ENCODE data around the gene DOCK1. TPM values are rescaled to one million over a fixed set of nuclear protein-coding genes. Genes with fewer than 3 reads are reported as not detected.

DOCK1 gene
- total RNA-seq, 1 experiment from 2014 or later, result 82.2 TPM

- Histone ChIP-seq H3K4me3 (ENCODE audit: low read depth, low read length) (no peak overlapping the region), H3K27me3 (replicated peaks; ENCODE audit: control insufficient read depth, insufficient read depth, low read length) (no peaks in the 10 kb centered on the region), H3K9me3 (no peaks in the 10 kb centered on the region), H3K4me1 (no peaks in the 10 kb centered on the region), H3K36me3 (ENCODE audit: control insufficient read depth, insufficient read depth, low read length) (peaks cover 2% of the 10 kb centered on the region; the same call in 1 of the 2 replicates)
- no peaks in the 10 kb centered on the region for H3K4me1 Mint-ChIP-seq (ENCODE audit: low read depth, unreplicated experiment)
- no peaks in the 10 kb centered on the region for H3K27me3 Mint-ChIP-seq (ENCODE audit: insufficient read depth, unreplicated experiment)
- H3K36me3 Mint-ChIP-seq (ENCODE audit: insufficient read depth, unreplicated experiment), result peaks cover 7% of the 10 kb centered on the region
- ChIA-PET CTCF (no interaction called here), POLR2A (no interaction called here)
- no peak overlapping the region for H3K27ac Mint-ChIP-seq (ENCODE audit: unreplicated experiment)
- BruUV-seq (replicated peaks), result no TSS peak
- no peak for DNase-seq
- intact Hi-C loops (cut with micrococcal nuclease; ENCODE audit: unreplicated experiment), result no loop called here
- no peak overlapping the region for H3K4me3 Mint-ChIP-seq (ENCODE audit: unreplicated experiment)
- H3K9me3 Mint-ChIP-seq (ENCODE audit: unreplicated experiment), result no peaks in the 10 kb centered on the region
- TF ChIP-seq CTCF (IDR thresholded peaks at IDR 0.05; ENCODE audit: insufficient read depth in 1 of 2, low read depth in 1 of 2, low read length in 1 of 2, severe bottlenecking in 1 of 2, unreplicated experiment in 1 of 2), result no peak
Observed at GRCh38 chr10:127250031-127250430, 344.8 kb downstream of the DOCK1 start.

GRCh38 chr10:127252818-127253217 lies 347.6 kb downstream of the DOCK1 start:
- no peak for TF ChIP-seq CTCF (IDR thresholded peaks at IDR 0.05; ENCODE audit: insufficient read depth in 1 of 2, low read depth in 1 of 2, low read length in 1 of 2, severe bottlenecking in 1 of 2, unreplicated experiment in 1 of 2)
- Histone ChIP-seq H3K4me1 (no peaks in the 10 kb centered on the region), H3K36me3 (ENCODE audit: control insufficient read depth, insufficient read depth, low read length) (peaks cover 2% of the 10 kb centered on the region; the same call in 1 of the 2 replicates), H3K4me3 (ENCODE audit: low read depth, low read length) (no peak overlapping the region), H3K27me3 (replicated peaks; ENCODE audit: control insufficient read depth, insufficient read depth, low read length) (no peaks in the 10 kb centered on the region), H3K9me3 (no peaks in the 10 kb centered on the region)
- H3K27me3 Mint-ChIP-seq (ENCODE audit: insufficient read depth, unreplicated experiment), result no peaks in the 10 kb centered on the region
- ChIA-PET CTCF (no interaction called here), POLR2A (no interaction called here)
- H3K27ac Mint-ChIP-seq (ENCODE audit: unreplicated experiment), result no peak overlapping the region
- no peaks in the 10 kb centered on the region for H3K9me3 Mint-ChIP-seq (ENCODE audit: unreplicated experiment)
- H3K36me3 Mint-ChIP-seq (ENCODE audit: insufficient read depth, unreplicated experiment), result peaks cover 4% of the 10 kb centered on the region
- BruUV-seq (replicated peaks), result no TSS peak
- intact Hi-C loops (cut with micrococcal nuclease; ENCODE audit: unreplicated experiment), result no loop called here
- no peak for DNase-seq
- no peaks in the 10 kb centered on the region for H3K4me1 Mint-ChIP-seq (ENCODE audit: low read depth, unreplicated experiment)
- H3K4me3 Mint-ChIP-seq (ENCODE audit: unreplicated experiment), result no peak overlapping the region

GRCh38 chr10:127254276-127254675 lies 349.0 kb downstream of the DOCK1 start:
- Histone ChIP-seq H3K4me3 (ENCODE audit: low read depth, low read length) (no peak overlapping the region), H3K27me3 (replicated peaks; ENCODE audit: control insufficient read depth, insufficient read depth, low read length) (no peaks in the 10 kb centered on the region), H3K36me3 (ENCODE audit: control insufficient read depth, insufficient read depth, low read length) (no peaks in the 10 kb centered on the region), H3K4me1 (no peaks in the 10 kb centered on the region), H3K9me3 (no peaks in the 10 kb centered on the region)
- H3K4me1 Mint-ChIP-seq (ENCODE audit: low read depth, unreplicated experiment), result no peaks in the 10 kb centered on the region
- H3K27me3 Mint-ChIP-seq (ENCODE audit: insufficient read depth, unreplicated experiment), result no peaks in the 10 kb centered on the region
- no peak for DNase-seq
- intact Hi-C loops (cut with micrococcal nuclease; ENCODE audit: unreplicated experiment), result no loop called here
- TF ChIP-seq CTCF (IDR thresholded peaks at IDR 0.05; ENCODE audit: insufficient read depth in 1 of 2, low read depth in 1 of 2, low read length in 1 of 2, severe bottlenecking in 1 of 2, unreplicated experiment in 1 of 2), result no peak
- peaks cover 11% of the 10 kb centered on the region for H3K36me3 Mint-ChIP-seq (ENCODE audit: insufficient read depth, unreplicated experiment)
- H3K4me3 Mint-ChIP-seq (ENCODE audit: unreplicated experiment), result no peak overlapping the region
- POLR2A ChIA-PET, result no interaction called here
- CTCF ChIA-PET, result interaction anchor here (1.1 kb wide), 1 partner anchor 11 kb away, joined by 3 read pairs; no protein-coding TSS in a partner anchor
- no peaks in the 10 kb centered on the region for H3K9me3 Mint-ChIP-seq (ENCODE audit: unreplicated experiment)
- BruUV-seq (replicated peaks), result no TSS peak
- H3K27ac Mint-ChIP-seq (ENCODE audit: unreplicated experiment), result no peak overlapping the region
